WTC11 (cell line): ENCODE measurements around the gene PCDH9. TPM values are rescaled to one million over a fixed set of nuclear protein-coding genes. Genes with fewer than 3 reads are reported as not detected.

Experiments used
- ATAC-seq: fragments of 200-7000 bp; cut with Tn5 transposase; 2 replicates; pipeline ENCODE4 v1.10.0; 2021; ENCODE audit warnings: mild to moderate bottlenecking, moderate library complexity
- CTCF ChIA-PET: fragments of 300-600 bp; sonication (Branson Sonifier 250); formaldehyde crosslinking; loops from one replicate; lab custom pipeline; 2021; ENCODE audit warnings: antibody characterized with exemption; lab: Charles Lee
- POLR2A ChIA-PET: fragments of 350-600 bp; sonication (Branson Sonifier 250); formaldehyde crosslinking; loops from one replicate; lab custom pipeline; 2021; ENCODE audit warnings: antibody characterized with exemption; lab: Charles Lee
- DNase-seq: peaks from one replicate; pipeline ENCODE4 v3.0.0; 2021; ENCODE audit warnings: low spot score
- H3K27ac Mint-ChIP-seq: 2 replicates; pipeline ENCODE4 v1.8.0; 2021; ENCODE audit warnings: mixed read lengths
- H3K27me3 Mint-ChIP-seq: 2 replicates; pipeline ENCODE4 v1.8.0; 2021; ENCODE audit warnings: low read depth, mild to moderate bottlenecking, moderate library complexity, mixed read lengths
- H3K36me3 Mint-ChIP-seq: 2 replicates; pipeline ENCODE4 v1.8.0; 2021; ENCODE audit warnings: mixed read lengths
- H3K4me1 Mint-ChIP-seq: 2 replicates; pipeline ENCODE4 v1.8.0; 2022; ENCODE audit warnings: mixed read lengths
- H3K4me3 Mint-ChIP-seq: 2 replicates; pipeline ENCODE4 v1.8.0; 2021; ENCODE audit warnings: mild to moderate bottlenecking, moderate library complexity, mixed read lengths
- H3K9me3 Mint-ChIP-seq: 2 replicates; pipeline ENCODE4 v1.8.0; 2021; ENCODE audit warnings: mixed read lengths
- EMX1 ChIP-seq: fragments of 250-450 bp; sonication (Bioruptor Pico); IDR thresholded peaks from 2 replicates; pipeline ENCODE4 v1.8.0; 2021; ENCODE audit warnings: mild to moderate bottlenecking
- FOXP1 ChIP-seq: sonication (generic); formaldehyde crosslinking; IDR thresholded peaks from 2 replicates; pipeline ENCODE4 v1.8.0; 2022; ENCODE audit warnings: missing genetic modification reagents, mild to moderate bottlenecking, moderate library complexity, borderline replicate concordance
- GABPB1 ChIP-seq: sonication (generic); formaldehyde crosslinking; IDR thresholded peaks from 2 replicates; pipeline ENCODE4 v1.8.1; 2023; ENCODE audit warnings: mild to moderate bottlenecking, missing genetic modification reagents
- GTF2I ChIP-seq: fragments of 250-450 bp; sonication (Bioruptor Pico); conservative IDR thresholded peaks from 2 replicates; pipeline ENCODE4 v1.4.0; 2021; ENCODE audit warnings: mild to moderate bottlenecking
- HMGA2 ChIP-seq: fragments of 250-450 bp; sonication (Bioruptor Pico); IDR thresholded peaks from 2 replicates; pipeline ENCODE4 v1.4.0; 2021; ENCODE audit warnings: mild to moderate bottlenecking, moderate library complexity
- IRF2 ChIP-seq: sonication (generic); formaldehyde crosslinking; IDR thresholded peaks from 2 replicates; pipeline ENCODE4 v1.8.0; 2022; ENCODE audit warnings: low read depth, missing genetic modification reagents, borderline replicate concordance
- JAZF1 ChIP-seq: fragments of 250-450 bp; sonication (Bioruptor Pico); IDR thresholded peaks from 2 replicates; pipeline ENCODE4 v1.9.0; 2021; ENCODE audit warnings: moderate library complexity, mild to moderate bottlenecking, inconsistent platforms
- JUN ChIP-seq: sonication (generic); formaldehyde crosslinking; IDR thresholded peaks from 2 replicates; pipeline ENCODE4 v1.8.0; 2023; ENCODE audit warnings: mild to moderate bottlenecking, missing genetic modification reagents
- MXD4 ChIP-seq: fragments of 250-450 bp; sonication (Bioruptor Pico); IDR thresholded peaks from 2 replicates; pipeline ENCODE4 v1.8.0; 2021; ENCODE audit warnings: mild to moderate bottlenecking, moderate library complexity, borderline replicate concordance
- NFATC4 ChIP-seq: fragments of 250-450 bp; sonication (Bioruptor Pico); IDR thresholded peaks from 2 replicates; pipeline ENCODE4 v1.9.0; 2021; ENCODE audit warnings: mild to moderate bottlenecking
- RORB ChIP-seq: fragments of 250-450 bp; sonication (Bioruptor Pico); IDR thresholded peaks from 2 replicates; pipeline ENCODE4 v1.9.0; 2021; ENCODE audit warnings: mild to moderate bottlenecking
- SMAD4 ChIP-seq: sonication (generic); formaldehyde crosslinking; IDR thresholded peaks from 2 replicates; pipeline ENCODE4 v1.8.0; 2022; ENCODE audit warnings: mild to moderate bottlenecking, missing genetic modification reagents
- ZBTB21 ChIP-seq: sonication (generic); formaldehyde crosslinking; IDR thresholded peaks from 2 replicates; pipeline ENCODE4 v1.8.1; 2023; ENCODE audit warnings: mild to moderate bottlenecking, missing genetic modification reagents, borderline replicate concordance
- ZNF138 ChIP-seq: sonication (generic); formaldehyde crosslinking; conservative IDR thresholded peaks from 2 replicates; pipeline ENCODE4 v1.8.1; 2022; ENCODE audit warnings: mild to moderate bottlenecking, moderate library complexity, missing genetic modification reagents
- ZNF423 ChIP-seq: fragments of 250-450 bp; sonication (Bioruptor Pico); IDR thresholded peaks from 2 replicates; pipeline ENCODE4 v2.1.2; 2022; ENCODE audit warnings: mild to moderate bottlenecking, moderate library complexity
- ZNF671 ChIP-seq: fragments of 250-450 bp; sonication (Bioruptor Pico); IDR thresholded peaks from 2 replicates; pipeline ENCODE4 v1.8.0; 2021; ENCODE audit warnings: mild to moderate bottlenecking
- total RNA-seq: library from RNA; stranded (reverse); gene quantifications from 3 replicates; pipeline ENCODE4 v1.2.3, GENCODE V29; 2021
- TF ChIP-seq, protein P1 (sequence below): fragments of 250-450 bp; sonication (Bioruptor Pico); IDR thresholded peaks from 2 replicates; pipeline ENCODE4 v1.9.0; 2021; ENCODE audit warnings: moderate library complexity, mild to moderate bottlenecking, inconsistent platforms, borderline replicate concordance
- TF ChIP-seq, protein P2 (sequence below): sonication (generic); formaldehyde crosslinking; IDR thresholded peaks from 2 replicates; pipeline ENCODE4 v1.8.0; 2022; ENCODE audit warnings: missing genetic modification reagents
- TF ChIP-seq, protein P3 (sequence below): sonication (generic); formaldehyde crosslinking; IDR thresholded peaks from 2 replicates; pipeline ENCODE4 v1.8.1; 2023; ENCODE audit warnings: mild to moderate bottlenecking, missing genetic modification reagents, moderate library complexity
- TF ChIP-seq, protein P4 (sequence below): fragments of 250-450 bp; sonication (Bioruptor Pico); conservative IDR thresholded peaks from 2 replicates; pipeline ENCODE4 v1.9.0; 2021; ENCODE audit warnings: mild to moderate bottlenecking
- TF ChIP-seq, protein P5 (sequence below): sonication (generic); formaldehyde crosslinking; IDR thresholded peaks from 2 replicates; pipeline ENCODE4 v1.8.0; 2022; ENCODE audit warnings: mild to moderate bottlenecking, missing genetic modification reagents
- TF ChIP-seq, protein P6 (sequence below): sonication (generic); formaldehyde crosslinking; IDR thresholded peaks from 2 replicates; pipeline ENCODE4 v1.8.0; 2023; ENCODE audit warnings: missing genetic modification reagents
- TF ChIP-seq, protein P7 (sequence below): sonication (generic); formaldehyde crosslinking; IDR thresholded peaks from 2 replicates; pipeline ENCODE4 v1.8.1; 2023; ENCODE audit warnings: mild to moderate bottlenecking, missing genetic modification reagents
- TF ChIP-seq, protein P8 (sequence below): sonication (generic); formaldehyde crosslinking; IDR thresholded peaks from 2 replicates; pipeline ENCODE4 v1.8.1; 2023; ENCODE audit warnings: mild to moderate bottlenecking, missing genetic modification reagents

The PCDH9 gene
- total RNA-seq, 1 experiment from 2014 or later: 0.48 TPM

DNA sequence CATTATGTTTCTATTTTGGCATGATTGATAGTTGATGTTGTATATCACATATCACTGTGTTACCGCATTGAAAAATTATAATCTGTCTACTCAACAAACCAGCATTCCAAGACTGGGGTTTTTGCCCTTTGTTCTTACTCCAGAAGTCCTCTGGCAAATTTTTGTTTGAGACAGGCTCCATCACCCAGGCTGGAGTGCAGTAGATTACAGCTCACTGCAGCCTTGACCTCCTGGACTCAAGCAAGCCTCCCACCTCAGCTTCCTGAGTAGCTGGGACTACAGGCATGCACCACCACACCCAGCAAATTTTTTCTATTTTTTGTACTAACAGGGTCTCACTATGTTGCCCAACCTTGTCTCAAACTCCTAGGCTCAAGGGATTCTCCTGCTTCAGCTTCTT lies 741.0 kb downstream of the PCDH9 start (continued):
- TF ChIP-seq, protein P1, sequence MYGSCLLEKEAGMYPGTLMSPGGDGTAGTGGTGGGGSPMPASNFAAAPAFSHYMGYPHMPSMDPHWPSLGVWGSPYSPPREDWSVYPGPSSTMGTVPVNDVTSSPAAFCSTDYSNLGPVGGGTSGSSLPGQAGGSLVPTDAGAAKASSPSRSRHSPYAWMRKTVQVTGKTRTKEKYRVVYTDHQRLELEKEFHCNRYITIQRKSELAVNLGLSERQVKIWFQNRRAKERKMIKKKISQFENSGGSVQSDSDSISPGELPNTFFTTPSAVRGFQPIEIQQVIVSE (CRISPR knock-in tag): no peak
- TF ChIP-seq ZNF138 (no peak), JUN (CRISPR knock-in tag) (no peak), GTF2I (CRISPR knock-in tag) (no peak), IRF2 (CRISPR knock-in tag) (no peak), ZNF423 (CRISPR knock-in tag) (no peak), FOXP1 (CRISPR knock-in tag) (no peak), ZBTB21 (CRISPR knock-in tag) (no peak), GABPB1 (CRISPR knock-in tag) (no peak)
- TF ChIP-seq, protein P2, sequence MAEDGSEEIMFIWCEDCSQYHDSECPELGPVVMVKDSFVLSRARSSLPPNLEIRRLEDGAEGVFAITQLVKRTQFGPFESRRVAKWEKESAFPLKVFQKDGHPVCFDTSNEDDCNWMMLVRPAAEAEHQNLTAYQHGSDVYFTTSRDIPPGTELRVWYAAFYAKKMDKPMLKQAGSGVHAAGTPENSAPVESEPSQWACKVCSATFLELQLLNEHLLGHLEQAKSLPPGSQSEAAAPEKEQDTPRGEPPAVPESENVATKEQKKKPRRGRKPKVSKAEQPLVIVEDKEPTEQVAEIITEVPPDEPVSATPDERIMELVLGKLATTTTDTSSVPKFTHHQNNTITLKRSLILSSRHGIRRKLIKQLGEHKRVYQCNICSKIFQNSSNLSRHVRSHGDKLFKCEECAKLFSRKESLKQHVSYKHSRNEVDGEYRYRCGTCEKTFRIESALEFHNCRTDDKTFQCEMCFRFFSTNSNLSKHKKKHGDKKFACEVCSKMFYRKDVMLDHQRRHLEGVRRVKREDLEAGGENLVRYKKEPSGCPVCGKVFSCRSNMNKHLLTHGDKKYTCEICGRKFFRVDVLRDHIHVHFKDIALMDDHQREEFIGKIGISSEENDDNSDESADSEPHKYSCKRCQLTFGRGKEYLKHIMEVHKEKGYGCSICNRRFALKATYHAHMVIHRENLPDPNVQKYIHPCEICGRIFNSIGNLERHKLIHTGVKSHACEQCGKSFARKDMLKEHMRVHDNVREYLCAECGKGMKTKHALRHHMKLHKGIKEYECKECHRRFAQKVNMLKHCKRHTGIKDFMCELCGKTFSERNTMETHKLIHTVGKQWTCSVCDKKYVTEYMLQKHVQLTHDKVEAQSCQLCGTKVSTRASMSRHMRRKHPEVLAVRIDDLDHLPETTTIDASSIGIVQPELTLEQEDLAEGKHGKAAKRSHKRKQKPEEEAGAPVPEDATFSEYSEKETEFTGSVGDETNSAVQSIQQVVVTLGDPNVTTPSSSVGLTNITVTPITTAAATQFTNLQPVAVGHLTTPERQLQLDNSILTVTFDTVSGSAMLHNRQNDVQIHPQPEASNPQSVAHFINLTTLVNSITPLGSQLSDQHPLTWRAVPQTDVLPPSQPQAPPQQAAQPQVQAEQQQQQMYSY (CRISPR knock-in tag): no peak
- TF ChIP-seq, all 79 proteins: peak for 0

DNA sequence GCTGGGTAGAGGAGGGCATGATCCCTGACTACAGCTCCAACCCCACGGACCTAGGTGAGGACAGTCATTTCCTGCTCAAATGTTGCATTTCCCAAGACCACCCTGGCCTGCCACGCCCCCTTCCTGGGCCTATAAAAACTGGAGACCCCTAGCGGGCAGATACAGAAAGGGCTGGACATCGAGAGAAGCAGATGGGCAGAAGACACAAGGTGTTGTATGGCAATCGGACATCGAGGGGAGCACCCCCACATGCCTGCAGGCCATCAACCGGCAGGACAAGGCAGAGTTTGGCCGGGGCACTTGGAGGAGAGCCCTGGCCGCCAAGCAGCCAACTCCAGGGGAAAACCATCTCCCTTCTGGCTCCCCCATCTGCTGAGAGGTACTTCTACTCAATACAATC lies 746.4 kb downstream of the PCDH9 start:
- ATAC-seq (no peak), DNase-seq (no peak)
- Mint-ChIP-seq H3K27me3 (no peaks in the 10 kb centered on the region), H3K36me3 (peaks cover 11% of the 10 kb centered on the region), H3K4me3 (no peak overlapping the region), H3K4me1 (no peaks in the 10 kb centered on the region), H3K27ac (no peak overlapping the region), H3K9me3 (peaks cover 23% of the 10 kb centered on the region)
- POLR2A ChIA-PET: no interaction called here
- CTCF ChIA-PET: no interaction called here
- TF ChIP-seq FOXP1 (CRISPR knock-in tag): no peak
- TF ChIP-seq, protein P3, sequence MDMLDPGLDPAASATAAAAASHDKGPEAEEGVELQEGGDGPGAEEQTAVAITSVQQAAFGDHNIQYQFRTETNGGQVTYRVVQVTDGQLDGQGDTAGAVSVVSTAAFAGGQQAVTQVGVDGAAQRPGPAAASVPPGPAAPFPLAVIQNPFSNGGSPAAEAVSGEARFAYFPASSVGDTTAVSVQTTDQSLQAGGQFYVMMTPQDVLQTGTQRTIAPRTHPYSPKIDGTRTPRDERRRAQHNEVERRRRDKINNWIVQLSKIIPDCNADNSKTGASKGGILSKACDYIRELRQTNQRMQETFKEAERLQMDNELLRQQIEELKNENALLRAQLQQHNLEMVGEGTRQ (CRISPR knock-in tag): no peak
- TF ChIP-seq, protein P4, sequence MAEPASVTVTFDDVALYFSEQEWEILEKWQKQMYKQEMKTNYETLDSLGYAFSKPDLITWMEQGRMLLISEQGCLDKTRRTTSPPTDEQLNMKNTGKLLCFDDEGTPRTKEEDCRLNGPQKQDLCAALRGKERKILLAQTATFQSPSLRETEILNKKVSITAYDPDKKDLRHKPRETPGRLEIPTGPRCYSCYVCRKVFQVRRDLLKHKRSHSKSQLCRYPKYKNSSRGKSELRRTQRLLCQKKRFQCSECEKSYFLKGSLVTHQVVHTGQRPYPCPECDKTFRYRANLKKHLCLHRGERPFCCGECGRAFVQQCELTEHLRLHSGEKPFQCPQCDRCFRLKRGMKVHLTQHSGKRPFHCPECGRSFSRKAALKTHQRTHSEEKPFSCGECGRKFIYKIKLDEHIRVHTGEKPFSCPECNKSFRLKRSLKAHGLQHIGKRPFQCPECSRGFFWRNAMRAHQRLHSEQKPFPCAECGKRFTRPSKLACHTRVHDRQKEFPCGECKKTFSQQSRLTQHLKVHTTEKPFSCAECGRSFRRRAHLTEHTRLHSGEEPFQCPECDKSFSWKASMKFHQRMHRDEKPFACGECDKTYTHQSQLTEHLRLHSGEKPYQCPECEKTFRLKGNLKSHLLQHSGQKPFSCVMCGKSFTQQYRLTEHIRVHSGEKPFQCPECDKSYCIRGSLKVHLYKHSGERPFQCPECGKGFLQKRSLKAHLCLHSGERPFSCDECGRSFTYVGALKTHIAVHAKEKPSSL: no peak
- no peak for TF ChIP-seq MXD4 (CRISPR knock-in tag)
- no peak for TF ChIP-seq JUN (CRISPR knock-in tag)
- TF ChIP-seq, protein P5, sequence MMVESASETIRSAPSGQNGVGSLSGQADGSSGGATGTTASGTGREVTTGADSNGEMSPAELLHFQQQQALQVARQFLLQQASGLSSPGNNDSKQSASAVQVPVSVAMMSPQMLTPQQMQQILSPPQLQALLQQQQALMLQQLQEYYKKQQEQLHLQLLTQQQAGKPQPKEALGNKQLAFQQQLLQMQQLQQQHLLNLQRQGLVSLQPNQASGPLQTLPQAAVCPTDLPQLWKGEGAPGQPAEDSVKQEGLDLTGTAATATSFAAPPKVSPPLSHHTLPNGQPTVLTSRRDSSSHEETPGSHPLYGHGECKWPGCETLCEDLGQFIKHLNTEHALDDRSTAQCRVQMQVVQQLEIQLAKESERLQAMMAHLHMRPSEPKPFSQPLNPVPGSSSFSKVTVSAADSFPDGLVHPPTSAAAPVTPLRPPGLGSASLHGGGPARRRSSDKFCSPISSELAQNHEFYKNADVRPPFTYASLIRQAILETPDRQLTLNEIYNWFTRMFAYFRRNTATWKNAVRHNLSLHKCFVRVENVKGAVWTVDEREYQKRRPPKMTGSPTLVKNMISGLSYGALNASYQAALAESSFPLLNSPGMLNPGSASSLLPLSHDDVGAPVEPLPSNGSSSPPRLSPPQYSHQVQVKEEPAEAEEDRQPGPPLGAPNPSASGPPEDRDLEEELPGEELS (CRISPR knock-in tag): no peak
- no peak for TF ChIP-seq RORB (CRISPR knock-in tag)
- no peak for TF ChIP-seq GABPB1 (CRISPR knock-in tag)
- TF ChIP-seq, protein P6, sequence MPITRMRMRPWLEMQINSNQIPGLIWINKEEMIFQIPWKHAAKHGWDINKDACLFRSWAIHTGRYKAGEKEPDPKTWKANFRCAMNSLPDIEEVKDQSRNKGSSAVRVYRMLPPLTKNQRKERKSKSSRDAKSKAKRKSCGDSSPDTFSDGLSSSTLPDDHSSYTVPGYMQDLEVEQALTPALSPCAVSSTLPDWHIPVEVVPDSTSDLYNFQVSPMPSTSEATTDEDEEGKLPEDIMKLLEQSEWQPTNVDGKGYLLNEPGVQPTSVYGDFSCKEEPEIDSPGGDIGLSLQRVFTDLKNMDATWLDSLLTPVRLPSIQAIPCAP (CRISPR knock-in tag): no peak
- TF ChIP-seq, protein P7, sequence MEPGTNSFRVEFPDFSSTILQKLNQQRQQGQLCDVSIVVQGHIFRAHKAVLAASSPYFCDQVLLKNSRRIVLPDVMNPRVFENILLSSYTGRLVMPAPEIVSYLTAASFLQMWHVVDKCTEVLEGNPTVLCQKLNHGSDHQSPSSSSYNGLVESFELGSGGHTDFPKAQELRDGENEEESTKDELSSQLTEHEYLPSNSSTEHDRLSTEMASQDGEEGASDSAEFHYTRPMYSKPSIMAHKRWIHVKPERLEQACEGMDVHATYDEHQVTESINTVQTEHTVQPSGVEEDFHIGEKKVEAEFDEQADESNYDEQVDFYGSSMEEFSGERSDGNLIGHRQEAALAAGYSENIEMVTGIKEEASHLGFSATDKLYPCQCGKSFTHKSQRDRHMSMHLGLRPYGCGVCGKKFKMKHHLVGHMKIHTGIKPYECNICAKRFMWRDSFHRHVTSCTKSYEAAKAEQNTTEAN: no peak
- TF ChIP-seq SMAD4 (CRISPR knock-in tag): no peak
- no peak for TF ChIP-seq JAZF1 (CRISPR knock-in tag)
- no peak for TF ChIP-seq NFATC4 (CRISPR knock-in tag)
- TF ChIP-seq ZNF671 (CRISPR knock-in tag): no peak
- TF ChIP-seq, protein P8, sequence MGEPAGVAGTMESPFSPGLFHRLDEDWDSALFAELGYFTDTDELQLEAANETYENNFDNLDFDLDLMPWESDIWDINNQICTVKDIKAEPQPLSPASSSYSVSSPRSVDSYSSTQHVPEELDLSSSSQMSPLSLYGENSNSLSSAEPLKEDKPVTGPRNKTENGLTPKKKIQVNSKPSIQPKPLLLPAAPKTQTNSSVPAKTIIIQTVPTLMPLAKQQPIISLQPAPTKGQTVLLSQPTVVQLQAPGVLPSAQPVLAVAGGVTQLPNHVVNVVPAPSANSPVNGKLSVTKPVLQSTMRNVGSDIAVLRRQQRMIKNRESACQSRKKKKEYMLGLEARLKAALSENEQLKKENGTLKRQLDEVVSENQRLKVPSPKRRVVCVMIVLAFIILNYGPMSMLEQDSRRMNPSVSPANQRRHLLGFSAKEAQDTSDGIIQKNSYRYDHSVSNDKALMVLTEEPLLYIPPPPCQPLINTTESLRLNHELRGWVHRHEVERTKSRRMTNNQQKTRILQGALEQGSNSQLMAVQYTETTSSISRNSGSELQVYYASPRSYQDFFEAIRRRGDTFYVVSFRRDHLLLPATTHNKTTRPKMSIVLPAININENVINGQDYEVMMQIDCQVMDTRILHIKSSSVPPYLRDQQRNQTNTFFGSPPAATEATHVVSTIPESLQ (CRISPR knock-in tag): no peak
- no peak for TF ChIP-seq EMX1 (CRISPR knock-in tag)
- TF ChIP-seq HMGA2 (CRISPR knock-in tag): no peak
